HG02981 (cell line): ENCODE data around the gene OR5A1.
"Not testable (repeated sequence)": the region's sequence is repeated elsewhere in the genome, so short reads cannot be mapped to it uniquely, and the experiment has no call there.

Source experiments
- ATAC-seq: cut with Tn5 transposase; IDR thresholded peaks from one replicate; pipeline ENCODE4 v1.9.1; 2021; ENCODE audit warnings: mild to moderate bottlenecking, moderate library complexity; ENCODE audit not compliant: unreplicated experiment

OR5A1 gene

GRCh38 chr11:59436169-59436568, at the start of gene OR5A1:
TSS of gene OR5A1 (plus strand) at chr11:59436469. CDS start at chr11:59443169, 6,700 bp downstream.
- ATAC-seq: no peak

- ATAC-seq: no peak
These were observed 42.1 kb upstream of the OR5A1 start for GRCh38 chr11:59394186-59394585.

GRCh38 chr11:59400461-59401261, 35.6 kb upstream of the OR5A1 start:
- no peak for ATAC-seq

GRCh38 chr11:59401262-59401552, 35.1 kb upstream of the OR5A1 start:
- no peak for ATAC-seq

- no peak for ATAC-seq
These were observed 32.7 kb upstream of the OR5A1 start for GRCh38 chr11:59403546-59403945.

GRCh38 chr11:59413646-59414045, 22.6 kb upstream of the OR5A1 start:
- no peak for ATAC-seq

- ATAC-seq: no peak
These were observed 21.2 kb upstream of the OR5A1 start for GRCh38 chr11:59415111-59415510.

- no peak for ATAC-seq
These were observed 19.7 kb upstream of the OR5A1 start for GRCh38 chr11:59416613-59417012.

- no peak for ATAC-seq
These were observed 19.2 kb upstream of the OR5A1 start for GRCh38 chr11:59417023-59417422.

- ATAC-seq: no peak
These were observed 18.1 kb upstream of the OR5A1 start for GRCh38 chr11:59418156-59418555.

GRCh38 chr11:59423835-59424234, 12.4 kb upstream of the OR5A1 start:
- no peak for ATAC-seq

- ATAC-seq: no peak
These were observed 11.1 kb upstream of the OR5A1 start for GRCh38 chr11:59425131-59425530.

GRCh38 chr11:59426361-59427067, 9.8 kb upstream of the OR5A1 start, which contains the start of gene OR5A2:
TSS of gene OR5A2 (minus strand) at chr11:59426413. CDS start at chr11:59422953, 3,460 bp downstream.
- ATAC-seq: no peak

GRCh38 chr11:59427068-59427382, 9.2 kb upstream of the OR5A1 start:
- ATAC-seq: no peak

- peak; percentile 85 for ATAC-seq
These were observed 6.2 kb upstream of the OR5A1 start for GRCh38 chr11:59429924-59430516.

- no peak for ATAC-seq
These were observed 1.5 kb downstream of the OR5A1 start for GRCh38 chr11:59437770-59438169.

- ATAC-seq: not testable (repeated sequence)
These were observed 9.4 kb downstream of the OR5A1 start for GRCh38 chr11:59445624-59446023.

GRCh38 chr11:59448484-59448883, 12.2 kb downstream of the OR5A1 start:
- no peak for ATAC-seq

- ATAC-seq: no peak
These were observed 20.4 kb downstream of the OR5A1 start, which contains the start of gene OR4D6 for GRCh38 chr11:59456661-59457060. TSS of gene OR4D6 (plus strand) at chr11:59456961. CDS start at chr11:59456961, 0 bp downstream.

- no peak for ATAC-seq
These were observed 23.6 kb downstream of the OR5A1 start for GRCh38 chr11:59459916-59460315.

- no peak for ATAC-seq
These were observed 26.9 kb downstream of the OR5A1 start for GRCh38 chr11:59463190-59463641.

GRCh38 chr11:59473015-59473414, 36.7 kb downstream of the OR5A1 start, which contains the start of gene OR4D10:
TSS of gene OR4D10 (plus strand) at chr11:59473315. CDS start at chr11:59477430, 4,115 bp downstream.
- ATAC-seq: no peak
